Cardiac septum (tissue), 1 donor: ENCODE results near the gene CPZ. TPM values are rescaled to one million over a fixed set of nuclear protein-coding genes. Genes with fewer than 3 reads are reported as not detected.

ENCODE experiments used
- DNase-seq: peaks from one replicate; pipeline ENCODE4 v3.0.0-alpha.2; 2020; ENCODE audit warnings: low spot score
- intact Hi-C: fragments of 100-400 bp; cut with DNase I; formaldehyde crosslinking; loops from one replicate; pipeline ENCODE4 v1.14.0; 2022
- total RNA-seq: library from RNA; stranded (reverse); fragmentation: NEBNext Ultra II Directional; extraction: Animal tissue kit (Norgen Biotek cat#: 25700); gene quantifications from one replicate; pipeline ENCODE4 v1.2.1, GENCODE V29; 2021
- donor health status: DM: no; HTN: no; CAD: no.

CPZ gene
- total RNA-seq, 1 donor from 2014 or later, result 0.30 TPM

GRCh38 chr4:8605289-8605688, 12.7 kb downstream of the CPZ start:
- intact Hi-C loops, result loop anchor here (10.0 kb wide), 2 partner anchors 280 to 310 kb away; no protein-coding TSS in a partner anchor
- DNase-seq, result no peak

- intact Hi-C loops, result loop anchor here (10.0 kb wide), 2 partner anchors 278 to 308 kb away; no protein-coding TSS in a partner anchor
- DNase-seq, result no peak
Measured at GRCh38 chr4:8606476-8606875, 13.9 kb downstream of the CPZ start.

GRCh38 chr4:8606966-8607365, 14.4 kb downstream of the CPZ start:
- intact Hi-C loops, result loop anchor here (10.0 kb wide), 2 partner anchors 278 to 308 kb away; no protein-coding TSS in a partner anchor

GRCh38 chr4:8607603-8608481, 15.3 kb downstream of the CPZ start:
- intact Hi-C loops, result loop anchor here (10.0 kb wide), 2 partner anchors 277 to 307 kb away; no protein-coding TSS in a partner anchor
- no peak for DNase-seq

More at GRCh38 chr4:8606966-8607365, 14.4 kb downstream of the CPZ start:
- no peak for DNase-seq

- no peak for DNase-seq
- intact Hi-C loops, result loop anchor here (10.0 kb wide), 2 partner anchors 276 to 306 kb away; no protein-coding TSS in a partner anchor
Measured at GRCh38 chr4:8608714-8609391, 16.3 kb downstream of the CPZ start.

GRCh38 chr4:8609406-8609805, 16.8 kb downstream of the CPZ start:
- no peak for DNase-seq
- intact Hi-C loops, result loop anchor here (10.0 kb wide), 2 partner anchors 275 to 305 kb away; no protein-coding TSS in a partner anchor

GRCh38 chr4:8609824-8610350, 17.3 kb downstream of the CPZ start:
- intact Hi-C loops, result loop anchor here (10.0 kb wide), 2 partner anchors 275 to 305 kb away; no protein-coding TSS in a partner anchor
- DNase-seq, result no peak

GRCh38 chr4:8610858-8611616, 18.5 kb downstream of the CPZ start:
- DNase-seq, result no peak
- intact Hi-C loops, result no loop called here

- DNase-seq, result no peak
- intact Hi-C loops, result no loop called here
Measured at GRCh38 chr4:8612646-8613045, 20.1 kb downstream of the CPZ start.

GRCh38 chr4:8613421-8614364, 21.1 kb downstream of the CPZ start:
- DNase-seq, result no peak
- intact Hi-C loops, result no loop called here

GRCh38 chr4:8614365-8615193, 22.0 kb downstream of the CPZ start:
- intact Hi-C loops, result no loop called here
- no peak for DNase-seq

GRCh38 chr4:8615366-8615765, 22.8 kb downstream of the CPZ start:
- no peak for DNase-seq
- intact Hi-C loops, result no loop called here

- intact Hi-C loops, result no loop called here
- DNase-seq, result no peak
Measured at GRCh38 chr4:8615921-8616787, 23.6 kb downstream of the CPZ start.

GRCh38 chr4:8616831-8617230, 24.3 kb downstream of the CPZ start:
- DNase-seq, result no peak
- intact Hi-C loops, result no loop called here

GRCh38 chr4:8617486-8618040, 25.0 kb downstream of the CPZ start:
- no peak for DNase-seq

GRCh38 chr4:8618421-8618820, 25.9 kb downstream of the CPZ start:
- no peak for DNase-seq
- intact Hi-C loops, result no loop called here

More at GRCh38 chr4:8617486-8618040, 25.0 kb downstream of the CPZ start:
- intact Hi-C loops, result no loop called here
